Immature natural killer cell (primary cell): Measurements from ENCODE around the gene ATP9B. TPM values are rescaled to one million over a fixed set of nuclear protein-coding genes. Genes with fewer than 3 reads are reported as not detected.
A peak's percentile ranks its signal among the peaks of the same experiment; 100 is the strongest.

Experiments
- DNase-seq, 3 donors: peaks; one replicate each; pipeline ENCODE4 v3.0.0; 2022; ENCODE audit warnings: mixed read lengths in 1 of 3
- H3K27ac Mint-ChIP-seq, 6 donors: one replicate each; pipeline ENCODE4 v1.8.0; 2020; ENCODE audit warnings: mixed read lengths in 6 of 6, mild to moderate bottlenecking in 5 of 6, inconsistent platforms in 4 of 6, moderate library complexity in 3 of 6
- H3K27me3 Mint-ChIP-seq, 3 donors: one replicate each; pipeline ENCODE4 v1.8.0; 2020 to 2021; ENCODE audit warnings: low read depth in 3 of 3, mild to moderate bottlenecking in 3 of 3, mixed read lengths in 3 of 3, moderate library complexity in 3 of 3, inconsistent platforms in 1 of 3
- H3K36me3 Mint-ChIP-seq, 3 donors: one replicate each; pipeline ENCODE4 v1.8.0; 2020; ENCODE audit warnings: mixed read lengths in 3 of 3, inconsistent platforms in 2 of 3, mild to moderate bottlenecking in 2 of 3
- H3K4me1 Mint-ChIP-seq, 2 donors: one replicate each; pipeline ENCODE4 v1.8.0; 2020; ENCODE audit warnings: inconsistent platforms in 2 of 2, mild to moderate bottlenecking in 2 of 2, mixed read lengths in 2 of 2, moderate library complexity in 1 of 2
- H3K4me3 Mint-ChIP-seq, 5 donors: one replicate each; pipeline ENCODE4 v1.8.0; 2020; ENCODE audit warnings: mild to moderate bottlenecking in 5 of 5, mixed read lengths in 5 of 5, inconsistent platforms in 3 of 5, moderate library complexity in 3 of 5
- H3K9me3 Mint-ChIP-seq, 6 donors: one replicate each; pipeline ENCODE4 v1.8.0; 2020; ENCODE audit warnings: mild to moderate bottlenecking in 6 of 6, mixed read lengths in 6 of 6, inconsistent platforms in 4 of 6, moderate library complexity in 3 of 6
- polyA plus RNA-seq, 3 donors: library from polyadenylated mRNA; unstranded; fragments of 300-500 nt; fragmentation: Illumina TruSeq; gene quantifications; one replicate each; pipeline ENCODE4 v1.2.3, GENCODE V29; 2021

The ATP9B gene
- polyA plus RNA-seq, 3 donors from 2014 or later: 11.4 to 16.9 (median 11.5) TPM

DNA sequence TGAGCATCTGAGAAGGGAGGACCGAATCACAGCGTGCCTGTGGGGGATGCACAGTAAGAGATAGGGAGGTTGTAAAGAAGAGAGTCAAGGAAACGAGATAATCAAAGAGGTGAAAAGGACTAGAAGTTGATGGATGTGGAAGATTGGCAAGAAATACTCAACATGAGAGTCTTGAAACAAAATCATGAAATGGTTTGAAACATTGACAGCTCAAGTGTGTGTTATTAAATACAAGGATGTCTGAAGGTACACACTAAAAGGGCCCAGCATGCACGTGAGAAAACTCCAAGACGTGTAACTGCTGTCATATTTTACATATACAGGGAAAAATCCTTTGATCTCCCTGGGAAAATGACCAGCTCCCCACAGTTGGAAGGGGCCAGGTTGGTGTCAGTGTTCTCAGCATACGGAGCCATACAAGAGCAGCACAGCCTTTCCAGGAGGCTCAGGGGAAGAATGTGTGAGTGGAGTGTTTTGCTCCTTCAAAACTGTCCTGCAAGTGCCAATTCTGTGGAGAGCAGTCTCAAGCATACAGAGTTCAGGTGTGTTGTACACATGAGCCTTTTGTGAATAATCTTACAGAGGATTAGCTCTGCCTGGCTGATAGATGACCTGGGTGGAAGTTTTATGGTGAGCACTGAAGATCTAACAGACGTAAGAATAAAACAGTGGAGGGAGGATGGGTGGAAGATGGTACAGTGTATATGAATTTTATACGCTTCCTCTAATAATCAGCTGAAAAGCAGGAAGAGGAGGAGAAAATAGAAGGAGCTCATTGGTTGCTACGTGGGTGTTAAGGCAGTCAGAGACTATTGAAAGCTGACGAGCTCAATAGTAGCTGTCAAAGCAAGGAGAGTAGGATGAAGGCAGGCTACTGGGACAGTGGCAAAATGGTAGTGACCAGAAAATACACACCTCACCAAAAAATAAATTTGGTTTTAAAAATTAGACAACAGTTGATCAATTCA lies 126.8 kb downstream of the ATP9B start:
- no peak overlapping the region for H3K27ac Mint-ChIP-seq
- DNase-seq: no peak
- peaks cover 0 to 6% (median 4%) of the 10 kb centered on the region in 3 donors for H3K27me3 Mint-ChIP-seq
- H3K4me3 Mint-ChIP-seq: no peak overlapping the region
- H3K36me3 Mint-ChIP-seq: peaks cover 10 to 24% (median 14%) of the 10 kb centered on the region in 3 donors
- H3K9me3 Mint-ChIP-seq: peaks cover 0 to 7% (median 0%) of the 10 kb centered on the region in 6 donors
- peaks cover 33 to 35% of the 10 kb centered on the region in 2 donors for H3K4me1 Mint-ChIP-seq

DNA sequence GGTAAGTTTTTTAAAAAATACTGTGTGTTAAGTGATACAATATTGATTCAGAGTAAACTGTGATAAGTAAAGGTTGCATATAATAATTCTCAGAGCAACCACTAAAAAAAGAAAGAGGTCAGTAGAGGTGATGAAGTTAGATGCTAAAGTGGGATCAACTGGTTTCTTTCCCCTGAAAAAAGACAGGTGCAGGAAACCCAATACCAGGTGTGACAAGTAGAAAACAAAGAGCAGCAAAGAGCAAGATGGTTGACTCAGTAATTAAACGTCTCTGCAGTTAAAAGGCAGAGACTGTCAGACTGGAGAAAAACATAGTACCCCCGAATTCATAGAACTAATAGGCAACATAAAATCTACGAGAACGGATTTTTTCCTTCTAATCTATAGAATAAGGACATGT lies 128.3 kb downstream of the ATP9B start:
- Mint-ChIP-seq H3K4me3 (no peak overlapping the region), H3K27ac (peak overlapping the region in 1 of 6 donors; percentile 10), H3K36me3 (peaks cover 5 to 13% (median 9%) of the 10 kb centered on the region in 3 donors), H3K9me3 (peaks cover 0 to 7% (median 0%) of the 10 kb centered on the region in 6 donors), H3K27me3 (peaks cover 0 to 6% (median 4%) of the 10 kb centered on the region in 3 donors), H3K4me1 (peaks cover 26 to 30% of the 10 kb centered on the region in 2 donors)
- DNase-seq: no peak

DNA sequence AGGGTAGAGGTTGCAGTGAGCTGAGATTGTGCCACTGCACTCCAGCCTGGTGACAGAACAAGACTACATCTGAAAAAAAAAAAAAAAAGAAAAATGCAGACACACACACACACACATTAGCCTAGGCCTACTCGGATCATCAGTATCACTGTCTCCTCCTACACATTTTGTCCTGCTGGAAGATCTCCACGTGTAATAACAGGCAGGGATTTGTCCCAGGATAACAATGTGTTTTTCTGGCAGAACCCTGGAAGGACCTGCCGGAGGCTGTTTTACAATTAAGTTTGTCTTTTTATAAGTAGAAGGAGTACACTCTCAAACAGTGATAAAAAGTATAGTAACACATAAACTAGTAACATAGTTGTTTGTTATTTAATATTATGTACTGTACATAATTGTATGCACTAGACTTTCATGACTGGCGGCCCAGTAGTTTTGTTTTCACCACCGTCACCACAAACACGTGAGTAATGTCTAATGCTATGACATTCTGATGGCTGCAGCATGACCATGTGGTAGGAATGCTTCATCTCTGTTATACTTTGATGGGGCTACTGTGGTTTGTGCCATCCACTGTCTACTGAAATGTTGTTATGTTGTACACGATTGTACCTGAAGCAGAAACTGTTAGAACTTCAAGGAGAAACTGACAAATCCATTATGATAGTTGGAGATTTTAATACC lies 130.6 kb downstream of the ATP9B start:
- H3K27ac Mint-ChIP-seq: peak overlapping the region; percentile 25 to 89 (median 67)

DNA sequence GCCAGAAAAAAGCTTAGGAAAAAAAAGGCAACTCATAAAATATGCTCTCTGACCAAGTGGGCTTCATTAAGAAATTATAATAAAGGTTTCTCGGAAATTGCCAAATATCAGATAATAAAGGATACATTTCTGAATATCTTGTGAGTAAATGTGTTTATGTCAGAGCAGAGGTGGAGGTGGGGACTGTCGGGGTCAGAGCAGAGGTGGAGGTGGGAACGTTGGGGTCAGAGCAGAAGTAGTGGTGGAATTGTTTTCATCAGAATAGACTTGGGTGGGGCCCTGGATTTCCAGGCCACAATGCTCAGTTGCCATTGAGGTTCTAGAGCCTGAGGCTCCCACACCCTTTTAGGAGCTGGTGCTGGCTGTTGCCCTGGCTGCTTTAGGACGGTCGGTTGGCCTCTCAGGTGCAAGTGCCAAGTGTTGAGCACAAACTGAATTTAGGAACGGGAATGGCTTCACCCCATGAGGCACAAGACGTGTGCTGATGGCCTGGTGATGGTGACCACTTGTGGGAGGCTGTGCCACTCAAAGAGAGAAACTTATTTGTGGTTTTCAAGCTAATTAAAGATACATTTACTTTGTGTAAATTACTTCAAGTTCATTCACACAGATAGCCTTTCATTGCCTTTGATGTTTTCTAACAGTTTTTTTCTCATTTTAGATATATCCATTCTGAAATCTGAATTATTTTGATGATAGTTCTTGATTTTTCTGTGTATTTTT lies 131.5 kb downstream of the ATP9B start:
- H3K9me3 Mint-ChIP-seq: peaks cover 0 to 7% (median 0%) of the 10 kb centered on the region in 6 donors
- H3K27me3 Mint-ChIP-seq: peaks cover 0 to 6% (median 4%) of the 10 kb centered on the region in 3 donors
- peak in 2 of 3 donors; percentile 19 to 25 for DNase-seq
- H3K4me1 Mint-ChIP-seq: peaks cover 31 to 35% of the 10 kb centered on the region in 2 donors
- peaks cover 9 to 13% (median 10%) of the 10 kb centered on the region in 3 donors for H3K36me3 Mint-ChIP-seq
- H3K27ac Mint-ChIP-seq: peak overlapping the region; percentile 2 to 89 (median 67)
- H3K4me3 Mint-ChIP-seq: peak overlapping the region in 3 of 5 donors; percentile 10 to 52 (median 27)

More for the DNA sequence above, 130.6 kb downstream of the ATP9B start:
- H3K27me3 Mint-ChIP-seq: peaks cover 0 to 6% (median 4%) of the 10 kb centered on the region in 3 donors
- DNase-seq: peak; percentile 45 to 55 (median 54)
- peaks cover 0 to 7% (median 0%) of the 10 kb centered on the region in 6 donors for H3K9me3 Mint-ChIP-seq
- H3K4me1 Mint-ChIP-seq: peaks cover 31 to 35% of the 10 kb centered on the region in 2 donors
- peaks cover 5 to 13% (median 9%) of the 10 kb centered on the region in 3 donors for H3K36me3 Mint-ChIP-seq
- H3K4me3 Mint-ChIP-seq: peak overlapping the region in 3 of 5 donors; percentile 26 to 52 (median 27)

DNA sequence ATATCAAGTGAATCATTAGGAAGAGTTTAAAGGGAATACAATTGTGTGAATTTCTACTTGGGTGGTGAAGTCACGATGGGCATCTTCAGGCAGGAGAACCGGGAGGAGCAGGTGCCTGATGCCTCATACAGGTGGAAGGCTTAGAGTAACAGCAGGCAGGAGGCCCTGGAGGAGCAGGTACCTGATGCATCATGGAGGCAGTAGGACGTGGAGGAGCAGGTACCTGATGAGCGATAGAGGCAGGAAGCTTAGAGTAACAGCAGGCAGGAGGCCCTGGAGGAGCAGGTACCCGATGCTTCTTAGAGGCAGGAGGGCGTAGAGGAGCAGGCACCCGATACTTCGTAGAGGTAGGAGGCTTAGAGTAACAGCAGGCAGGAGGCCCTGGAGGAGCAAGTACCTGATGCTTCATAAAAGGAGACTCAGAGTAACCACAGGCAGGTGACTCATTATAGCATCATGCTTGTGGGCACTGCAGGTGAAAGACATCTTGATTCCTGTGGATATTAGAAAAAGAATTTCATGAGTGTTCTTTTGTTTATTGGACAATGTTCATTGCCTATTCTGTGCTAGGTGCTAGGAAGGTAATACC lies 133.9 kb downstream of the ATP9B start:
- H3K9me3 Mint-ChIP-seq: peaks cover 0 to 7% (median 0%) of the 10 kb centered on the region in 6 donors
- H3K27ac Mint-ChIP-seq: peak overlapping the region in 3 of 6 donors; percentile 0 to 70 (median 26)
- DNase-seq: no peak
- H3K4me1 Mint-ChIP-seq: peaks cover 31 to 35% of the 10 kb centered on the region in 2 donors
- peaks cover 0 to 6% (median 4%) of the 10 kb centered on the region in 3 donors for H3K27me3 Mint-ChIP-seq
- no peak overlapping the region for H3K4me3 Mint-ChIP-seq
- peaks cover 15 to 20% (median 18%) of the 10 kb centered on the region in 3 donors for H3K36me3 Mint-ChIP-seq

DNA sequence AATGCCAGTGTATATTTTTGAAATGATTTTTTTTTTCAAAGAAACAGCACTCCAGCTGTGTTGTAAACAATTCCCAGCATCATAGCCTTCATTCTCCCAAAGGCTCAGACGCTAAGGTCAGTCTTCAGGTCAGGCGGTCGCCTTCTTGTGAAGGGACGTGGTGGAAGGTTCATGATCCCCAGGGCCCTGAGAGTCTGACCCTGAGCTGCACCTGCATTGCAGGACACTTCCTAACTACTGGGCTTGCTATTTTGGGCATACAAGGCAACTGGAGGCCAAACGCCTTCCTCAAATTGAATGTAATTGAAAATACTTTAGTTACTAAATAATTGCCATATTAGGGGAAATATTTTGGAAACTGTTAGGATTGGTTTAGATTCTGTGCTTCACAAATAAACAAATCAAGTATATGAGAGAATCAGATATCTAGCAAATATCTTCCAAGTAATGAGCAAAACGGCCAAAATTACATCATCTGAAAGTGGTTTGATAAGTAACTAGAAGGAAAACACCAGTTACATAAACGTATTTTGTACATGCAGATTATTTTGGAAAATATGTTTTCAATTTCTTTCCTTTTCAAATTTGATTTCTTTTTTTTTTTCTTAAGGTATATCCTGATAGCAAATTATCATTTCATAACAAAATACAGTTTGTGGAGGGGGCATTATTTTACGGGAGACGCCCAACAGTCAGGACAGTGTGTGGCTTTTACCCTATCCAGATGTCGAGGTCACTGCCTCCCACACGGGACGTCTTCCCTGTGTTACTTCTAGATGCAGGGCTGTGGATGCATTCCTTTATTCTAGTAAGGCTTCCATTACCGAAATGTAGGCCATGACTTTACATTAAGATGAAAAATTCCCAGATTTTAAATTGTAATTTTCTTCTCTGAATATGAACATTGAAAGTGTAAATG lies 136.0 kb downstream of the ATP9B start:
- Mint-ChIP-seq H3K36me3 (peaks cover 13 to 27% (median 16%) of the 10 kb centered on the region in 3 donors), H3K4me3 (no peak overlapping the region), H3K27me3 (peaks cover 0 to 4% (median 4%) of the 10 kb centered on the region in 3 donors), H3K9me3 (peaks cover 0 to 6% (median 0%) of the 10 kb centered on the region in 6 donors), H3K4me1 (peaks cover 23 to 28% of the 10 kb centered on the region in 2 donors), H3K27ac (peak overlapping the region in 1 of 6 donors; percentile 35)
- DNase-seq: no peak

DNA sequence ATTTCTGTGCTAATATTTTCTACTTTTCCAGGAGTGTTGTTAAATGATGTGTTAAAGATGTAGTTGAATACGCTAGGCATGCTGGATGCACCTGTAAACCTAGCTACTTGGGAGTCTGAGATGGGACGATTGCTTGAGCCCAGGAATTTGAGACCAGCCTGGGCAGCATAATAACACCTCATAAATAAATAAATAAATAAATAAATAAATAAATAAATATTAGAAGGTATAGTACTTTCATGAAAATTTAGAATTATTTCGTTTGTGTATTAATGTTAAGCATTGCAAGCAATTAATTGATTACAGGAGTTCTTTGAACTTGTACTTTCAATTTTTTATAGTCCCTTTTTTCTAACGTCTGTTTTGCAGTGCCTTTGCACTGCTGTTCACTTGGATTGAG lies 137.2 kb downstream of the ATP9B start:
- Mint-ChIP-seq H3K4me3 (no peak overlapping the region), H3K36me3 (peaks cover 5 to 23% (median 10%) of the 10 kb centered on the region in 3 donors), H3K9me3 (no peaks in the 10 kb centered on the region), H3K4me1 (peaks cover 14 to 17% of the 10 kb centered on the region in 2 donors), H3K27ac (no peak overlapping the region), H3K27me3 (no peaks in the 10 kb centered on the region)
- DNase-seq: no peak

DNA sequence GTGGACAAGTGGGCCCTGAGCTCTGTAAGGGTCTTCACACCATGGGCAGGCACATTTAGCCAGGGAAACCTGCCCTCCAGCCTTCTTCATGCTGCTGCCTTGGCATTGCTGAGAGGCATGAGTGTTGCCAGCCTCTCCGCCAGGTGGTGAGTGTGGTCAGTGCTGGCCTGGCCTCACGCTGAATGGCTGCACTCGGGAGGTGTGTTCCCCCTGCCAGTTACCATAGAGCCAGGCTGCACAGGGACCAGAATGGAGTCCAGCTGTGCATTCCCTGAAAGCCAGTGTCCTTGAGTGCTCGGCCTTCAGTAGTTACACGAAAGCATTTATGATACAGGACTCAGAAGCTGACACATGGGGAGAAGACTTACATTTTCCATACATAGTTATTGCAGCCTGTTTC lies 139.7 kb downstream of the ATP9B start:
- Mint-ChIP-seq H3K4me3 (no peak overlapping the region), H3K27me3 (no peaks in the 10 kb centered on the region), H3K4me1 (peaks cover 0 to 5% of the 10 kb centered on the region in 2 donors)

DNA sequence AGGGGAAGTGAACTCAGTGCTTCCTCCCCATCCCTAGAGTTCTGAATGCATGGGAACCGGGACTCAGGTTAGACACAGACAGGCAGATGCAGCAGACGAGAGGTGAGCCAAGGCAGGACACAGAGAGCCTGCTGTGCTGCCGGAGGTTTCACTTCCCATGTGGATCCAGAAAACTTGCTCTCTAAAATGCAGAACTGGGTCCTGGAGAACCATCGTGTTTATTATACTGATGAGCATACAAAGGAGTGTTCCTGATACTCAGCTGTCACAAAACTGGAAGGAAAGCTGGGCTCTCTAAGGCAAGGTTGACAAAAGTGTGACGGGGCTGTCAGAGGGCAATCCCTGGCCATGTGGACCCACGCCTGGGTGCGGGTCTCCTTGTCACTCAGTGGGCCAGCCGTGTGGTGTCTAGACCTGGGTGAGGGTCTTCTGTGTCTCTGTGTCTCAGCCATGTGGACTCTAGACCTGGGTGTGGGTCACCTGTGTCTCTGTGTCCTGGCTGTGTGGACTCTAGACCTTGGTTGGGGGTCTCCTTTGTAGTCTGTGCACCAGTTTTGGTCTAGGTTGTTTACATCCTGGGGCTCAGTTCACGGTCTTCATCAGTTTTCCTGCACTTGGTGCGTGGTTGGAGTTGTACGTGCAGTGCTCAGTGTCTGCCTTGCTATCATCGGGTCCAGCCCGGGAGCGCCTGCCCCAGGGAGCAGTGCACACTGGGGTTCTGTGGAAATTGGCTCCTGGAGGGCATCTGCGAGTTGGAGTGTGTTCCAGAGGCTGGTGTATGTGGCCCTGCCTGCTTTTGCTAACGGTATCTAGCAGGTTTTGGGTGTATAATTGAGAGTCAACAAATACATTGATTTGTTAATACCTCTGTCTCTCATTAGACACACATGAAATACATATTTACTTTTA lies 141.1 kb downstream of the ATP9B start:
- DNase-seq: no peak
- Mint-ChIP-seq H3K27me3 (no peaks in the 10 kb centered on the region), H3K4me1 (peaks cover 0 to 5% of the 10 kb centered on the region in 2 donors), H3K4me3 (no peak overlapping the region), H3K27ac (no peak overlapping the region), H3K9me3 (no peaks in the 10 kb centered on the region), H3K36me3 (peaks cover 5 to 19% (median 10%) of the 10 kb centered on the region in 3 donors)

More for the DNA sequence above, 139.7 kb downstream of the ATP9B start:
- no peak for DNase-seq
- Mint-ChIP-seq H3K9me3 (no peaks in the 10 kb centered on the region), H3K36me3 (peaks cover 5 to 23% (median 10%) of the 10 kb centered on the region in 3 donors), H3K27ac (no peak overlapping the region)

DNA sequence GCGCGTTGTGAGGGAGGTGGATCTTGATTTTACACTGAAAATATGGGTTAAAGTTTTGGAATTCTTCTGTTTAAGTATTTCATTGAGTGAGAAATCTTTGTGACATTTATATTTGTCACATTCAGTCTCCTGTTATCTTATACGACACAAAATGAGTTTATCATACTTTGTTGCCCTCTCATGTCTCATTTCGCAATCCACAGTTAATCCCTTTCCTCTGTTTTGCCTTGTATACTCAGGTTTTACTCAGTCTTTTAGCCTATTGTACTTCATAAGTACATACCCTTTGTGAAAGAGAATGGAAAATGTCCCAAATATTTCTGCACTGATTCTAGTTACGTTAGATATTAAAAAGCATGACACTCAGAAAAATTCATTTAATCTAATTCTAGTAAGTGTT lies 142.7 kb downstream of the ATP9B start:
- H3K27me3 Mint-ChIP-seq: no peaks in the 10 kb centered on the region
- H3K27ac Mint-ChIP-seq: no peak overlapping the region
- peaks cover 2 to 5% of the 10 kb centered on the region in 2 donors for H3K4me1 Mint-ChIP-seq
- DNase-seq: no peak
- no peaks in the 10 kb centered on the region for H3K9me3 Mint-ChIP-seq
- H3K4me3 Mint-ChIP-seq: no peak overlapping the region
- peaks cover 11 to 18% (median 12%) of the 10 kb centered on the region in 3 donors for H3K36me3 Mint-ChIP-seq

DNA sequence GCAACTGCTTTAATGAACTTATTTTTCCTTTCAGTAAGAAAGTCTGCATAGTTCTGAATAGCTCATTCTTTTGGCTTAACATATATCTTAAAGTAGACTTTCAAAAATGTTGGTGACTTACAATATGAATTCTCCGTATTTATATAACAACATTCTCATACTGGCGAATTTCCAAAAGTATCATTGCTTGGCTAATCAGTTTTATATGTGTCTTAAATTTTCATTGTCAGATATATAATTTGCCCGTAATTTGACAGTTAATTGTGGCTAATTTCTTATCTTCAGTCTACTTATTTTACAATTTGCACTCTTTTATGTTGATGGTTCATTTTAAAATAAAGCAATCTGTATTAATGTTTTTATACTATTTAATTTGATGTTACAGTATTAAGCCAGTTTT lies 144.9 kb downstream of the ATP9B start:
- Mint-ChIP-seq H3K4me3 (no peak overlapping the region), H3K4me1 (peaks cover 2 to 5% of the 10 kb centered on the region in 2 donors), H3K27ac (no peak overlapping the region), H3K27me3 (no peaks in the 10 kb centered on the region), H3K9me3 (no peaks in the 10 kb centered on the region), H3K36me3 (peaks cover 7 to 19% (median 18%) of the 10 kb centered on the region in 3 donors)
- DNase-seq: no peak
